ENCODE measurements around the gene RABEPK. TPM values are rescaled to one million over a fixed set of nuclear protein-coding genes. Genes with fewer than 3 reads are reported as not detected.

Gene RABEPK
- total RNA-seq, 5 donors from 2014 or later (not counting 1 experiment from before 2014, with no cell fraction given) = 12.0 to 16.3 (median 15.6) TPM

DNA sequence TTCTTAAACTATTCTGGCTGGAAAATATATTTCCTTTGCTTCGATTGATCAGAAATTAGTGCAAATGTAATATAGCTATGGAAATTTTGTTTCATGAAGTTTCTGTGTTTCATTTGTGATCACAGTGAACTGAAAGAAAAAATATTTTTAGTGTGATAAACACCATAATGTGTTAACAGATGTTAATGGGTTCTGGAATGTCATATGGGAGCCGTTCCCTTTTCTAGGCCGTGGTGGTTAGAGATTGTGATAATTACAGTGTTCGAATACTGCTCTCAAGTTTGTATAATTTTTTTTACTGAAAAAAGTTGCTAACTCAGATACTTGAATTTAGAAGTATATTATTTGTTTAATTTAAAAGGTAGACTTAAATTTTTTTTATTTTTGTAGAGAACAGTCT is 80.6 kb downstream of the RABEPK start:
- DNase-seq = no peak
- POLR2A ChIA-PET = interaction anchor here in 1 of 2 donors (0.6 kb wide), 1 partner anchor 170 kb away, joined by 3 read pairs; no protein-coding TSS in a partner anchor
- no peak overlapping the region for H3K4me3 ChIP-seq (ENCODE audit: control insufficient read depth in 1 of 2, extremely low read depth in 1 of 2, low read length in 1 of 2)
- H3K27me3 Mint-ChIP-seq = no peaks in the 10 kb centered on the region
- H3K36me3 Mint-ChIP-seq = peaks cover 9% of the 10 kb centered on the region
- no peaks in the 10 kb centered on the region for H3K9me3 Mint-ChIP-seq
- H3K27ac Mint-ChIP-seq = no peak overlapping the region
- no peak overlapping the region for H3K27ac ChIP-seq (ENCODE audit: low read length)
- H3K27me3 ChIP-seq (replicated peaks in 1 of 2; ENCODE audit: control insufficient read depth in 2 of 2, extremely low read depth in 1 of 2, insufficient read depth in 2 of 2, low read length in 1 of 2) = no peaks in the 10 kb centered on the region
- H3K36me3 ChIP-seq (ENCODE audit: control insufficient read depth in 2 of 2, extremely low read depth in 1 of 2, insufficient read depth in 1 of 2, low read length in 1 of 2) = peaks cover 5 to 6% of the 10 kb centered on the region in 2 donors
- no peak overlapping the region for H3K4me3 Mint-ChIP-seq
- no peaks in the 10 kb centered on the region for H3K9me3 ChIP-seq
- no CpG with 5 or more reads among the region's 4 CpGs for WGBS (ENCODE audit: insufficient coverage)
- peaks cover 7 to 26% (median 18%) of the 10 kb centered on the region in 3 donors for H3K4me1 Mint-ChIP-seq
- no peaks in the 10 kb centered on the region for H3K4me1 ChIP-seq (ENCODE audit: control insufficient read depth in 1 of 2, extremely low read depth in 1 of 2, insufficient read depth in 2 of 2, low read length in 2 of 2)
- no peak for ATAC-seq (replicated peaks in 1 of 4)
- CTCF ChIA-PET = no interaction called here

Other genes with a start within 250 kb of the RABEPK start
- 10 to 100 TPM; 11.4 to 14.3 (median 13.3) TPM for gene SCAI, start 57.0 kb upstream of the RABEPK start, total RNA-seq
- gene PPP6C, start 10.7 kb upstream of the RABEPK start, total RNA-seq = 10 to 100 TPM; 34.0 to 42.7 (median 37.0) TPM
- 100 to 1,000 TPM; 105 to 196 (median 118) TPM for gene HSPA5, start 40.8 kb downstream of the RABEPK start, total RNA-seq
- 10 to 100 TPM; 54.6 to 71.2 (median 57.4) TPM for gene GAPVD1, start 61.3 kb downstream of the RABEPK start, total RNA-seq

All from T-cell (primary cell).